ENCODE data around the gene DDX41.
"Not testable (repeated sequence)": the region's sequence is repeated elsewhere in the genome, so short reads cannot be mapped to it uniquely, and the experiment has no call there.

The DDX41 gene

GRCh38 chr5:177497292-177498012, 19.3 kb downstream of the DDX41 start, which contains the start of gene PDLIM7:
TSS of gene PDLIM7 (minus strand) at chr5:177497604. CDS start at chr5:177496512, 1,092 bp downstream.
- DNase-seq: peak; percentile 96

- DNase-seq: peak; percentile 56
These were observed 20.0 kb downstream of the DDX41 start for GRCh38 chr5:177496727-177497291.

GRCh38 chr5:177496070-177496726, 20.6 kb downstream of the DDX41 start:
- no peak for DNase-seq

- peak; percentile 42 for DNase-seq
These were observed 21.3 kb downstream of the DDX41 start for GRCh38 chr5:177495243-177496060.

- DNase-seq: peak; percentile 65
These were observed 22.2 kb downstream of the DDX41 start for GRCh38 chr5:177494346-177495195.

GRCh38 chr5:177493795-177494345, 22.9 kb downstream of the DDX41 start:
- no peak for DNase-seq

GRCh38 chr5:177492841-177493240, 23.9 kb downstream of the DDX41 start:
- DNase-seq: no peak

- no peak for DNase-seq
These were observed 24.6 kb downstream of the DDX41 start for GRCh38 chr5:177491983-177492746.

GRCh38 chr5:177491429-177491945, 25.3 kb downstream of the DDX41 start:
- no peak for DNase-seq

- DNase-seq: no peak
These were observed 25.8 kb downstream of the DDX41 start for GRCh38 chr5:177490992-177491391.

GRCh38 chr5:177490311-177490991, 26.3 kb downstream of the DDX41 start:
- DNase-seq: no peak

GRCh38 chr5:177489119-177489716, 27.5 kb downstream of the DDX41 start:
- DNase-seq: no peak

- DNase-seq: no peak
These were observed 28.8 kb downstream of the DDX41 start for GRCh38 chr5:177487975-177488374.

GRCh38 chr5:177487144-177487543, 29.6 kb downstream of the DDX41 start:
- no peak for DNase-seq

GRCh38 chr5:177486256-177486655, 30.5 kb downstream of the DDX41 start:
- DNase-seq: no peak

- DNase-seq: not testable (repeated sequence)
These were observed 31.0 kb downstream of the DDX41 start for GRCh38 chr5:177485753-177486152.

- no peak for DNase-seq
These were observed 31.7 kb downstream of the DDX41 start for GRCh38 chr5:177484902-177485549.

GRCh38 chr5:177483994-177484901, 32.5 kb downstream of the DDX41 start:
- no peak for DNase-seq

Measured in GDM1 (cell line).